ENCODE measurements around the gene ARID2.

Gene ARID2

GRCh38 chr12:45878630-45879255 lies 149.2 kb downstream of the ARID2 start:
- DNase-seq = no peak

GRCh38 chr12:45879363-45879895 lies 149.9 kb downstream of the ARID2 start:
- DNase-seq = no peak

- no peak for DNase-seq
Observed at GRCh38 chr12:45880533-45880932, 151.0 kb downstream of the ARID2 start.

GRCh38 chr12:45883187-45883586 lies 153.7 kb downstream of the ARID2 start:
- no peak for DNase-seq

- DNase-seq = no peak
Observed at GRCh38 chr12:45886685-45887084, 157.2 kb downstream of the ARID2 start.

GRCh38 chr12:45887544-45887943 lies 158.0 kb downstream of the ARID2 start:
- DNase-seq = no peak

- DNase-seq = no peak
Observed at GRCh38 chr12:45890276-45890675, 160.8 kb downstream of the ARID2 start.

- peak in 1 of 2 experiments; percentile 21 for DNase-seq
Observed at GRCh38 chr12:45893240-45893639, 163.7 kb downstream of the ARID2 start.

- no peak for DNase-seq
Observed at GRCh38 chr12:45895961-45896360, 166.5 kb downstream of the ARID2 start.

GRCh38 chr12:45898094-45898493 lies 168.6 kb downstream of the ARID2 start:
- DNase-seq = no peak

GRCh38 chr12:45907955-45908354 lies 178.4 kb downstream of the ARID2 start:
- DNase-seq = no peak

GRCh38 chr12:45909041-45909713 lies 179.7 kb downstream of the ARID2 start:
- no peak for DNase-seq

GRCh38 chr12:45912774-45913173 lies 183.3 kb downstream of the ARID2 start:
- DNase-seq = no peak

- no peak for DNase-seq
Observed at GRCh38 chr12:45913631-45914030, 184.1 kb downstream of the ARID2 start.

GRCh38 chr12:45914090-45914489 lies 184.6 kb downstream of the ARID2 start:
- peak in 1 of 2 experiments; percentile 42 for DNase-seq

- no peak for DNase-seq
Observed at GRCh38 chr12:45915405-45915804, 185.9 kb downstream of the ARID2 start.

GRCh38 chr12:45918818-45919217 lies 189.3 kb downstream of the ARID2 start:
- DNase-seq = no peak

- DNase-seq = no peak
Observed at GRCh38 chr12:45928309-45928708, 198.8 kb downstream of the ARID2 start.

- DNase-seq = no peak
Observed at GRCh38 chr12:45930369-45930768, 200.9 kb downstream of the ARID2 start.

GRCh38 chr12:45933504-45933903 lies 204.0 kb downstream of the ARID2 start:
- DNase-seq = no peak

- DNase-seq = no peak
Observed at GRCh38 chr12:45934956-45935355, 205.4 kb downstream of the ARID2 start.

- no peak for DNase-seq
Observed at GRCh38 chr12:45938566-45938965, 209.1 kb downstream of the ARID2 start.

- DNase-seq = no peak
Observed at GRCh38 chr12:45939759-45940158, 210.3 kb downstream of the ARID2 start.

GRCh38 chr12:45944771-45945170 lies 215.3 kb downstream of the ARID2 start:
- DNase-seq = no peak

- DNase-seq = no peak
Observed at GRCh38 chr12:45946435-45946834, 216.9 kb downstream of the ARID2 start.

Measured in SW 1271 (cell line).